ENCODE measurements around the gene TRIP12.

The TRIP12 gene

GRCh38 chr2:229849073-229849472 is 72.7 kb downstream of the TRIP12 start:
- no peak overlapping the region for H3K27ac ChIP-seq (ENCODE audit: low read length)
- H3K9ac ChIP-seq (ENCODE audit: low read length) = no peak overlapping the region
- no peak overlapping the region for H3K4me2 ChIP-seq (ENCODE audit: low read depth, low read length)
- H3K27me3 ChIP-seq (replicated peaks; ENCODE audit: insufficient read depth, low read length) = no peaks in the 10 kb centered on the region
- H3F3A ChIP-seq (ENCODE audit: insufficient read depth, low read length) = no peaks in the 10 kb centered on the region
- H3K36me3 ChIP-seq (replicated peaks; ENCODE audit: insufficient read depth, low read length) = no peaks in the 10 kb centered on the region
- no peak for TF ChIP-seq EZH2phosphoT487 (IDR thresholded peaks at IDR 0.05; ENCODE audit: low read length)
- TF ChIP-seq EZH2 (optimal IDR thresholded peaks at IDR 0.05; ENCODE audit: low read depth, low read length) = no peak
- TF ChIP-seq CTCF (IDR thresholded peaks at IDR 0.05; ENCODE audit: low read length) = no peak
- H3K79me2 ChIP-seq (ENCODE audit: low read length) = peaks cover 6% of the 10 kb centered on the region
- H3K9me2 ChIP-seq (replicated peaks; ENCODE audit: insufficient read depth, low read length) = no peaks in the 10 kb centered on the region
- no peaks in the 10 kb centered on the region for H4K20me1 ChIP-seq (ENCODE audit: insufficient read depth, low read length)
- no peak overlapping the region for H2AFZ ChIP-seq (ENCODE audit: low read length)
- H3K4me3 ChIP-seq (ENCODE audit: low read length) = no peak overlapping the region
- 0 out of 2 replicates have a peak, but pooled peaks cover 4% of the 10 kb centered on the region for H3K4me1 ChIP-seq (ENCODE audit: low read length)
- DNase-seq = no peak
- H3K9me3 ChIP-seq (replicated peaks; ENCODE audit: insufficient read depth, low read length) = no peaks in the 10 kb centered on the region

- Histone ChIP-seq H3K9ac (ENCODE audit: low read length) (no peak overlapping the region), H3K9me3 (replicated peaks; ENCODE audit: insufficient read depth, low read length) (no peaks in the 10 kb centered on the region), H3K4me1 (ENCODE audit: low read length) (no peaks in the 10 kb centered on the region), H3K79me2 (ENCODE audit: low read length) (peaks cover 4% of the 10 kb centered on the region; the same call in 1 of the 2 replicates), H3K4me2 (ENCODE audit: low read depth, low read length) (no peak overlapping the region), H3K36me3 (replicated peaks; ENCODE audit: insufficient read depth, low read length) (no peaks in the 10 kb centered on the region), H3K4me3 (ENCODE audit: low read length) (no peak overlapping the region), H3K27me3 (replicated peaks; ENCODE audit: insufficient read depth, low read length) (no peaks in the 10 kb centered on the region), H3K9me2 (replicated peaks; ENCODE audit: insufficient read depth, low read length) (no peaks in the 10 kb centered on the region), H4K20me1 (ENCODE audit: insufficient read depth, low read length) (no peaks in the 10 kb centered on the region), H2AFZ (ENCODE audit: low read length) (no peak overlapping the region), H3F3A (ENCODE audit: insufficient read depth, low read length) (no peaks in the 10 kb centered on the region), H3K27ac (ENCODE audit: low read length) (no peak overlapping the region)
- DNase-seq = no peak
- TF ChIP-seq CTCF (IDR thresholded peaks at IDR 0.05; ENCODE audit: low read length) (no peak), EZH2phosphoT487 (IDR thresholded peaks at IDR 0.05; ENCODE audit: low read length) (no peak), EZH2 (optimal IDR thresholded peaks at IDR 0.05; ENCODE audit: low read depth, low read length) (no peak)
Measured at GRCh38 chr2:229843613-229844012, 78.2 kb downstream of the TRIP12 start.

- Histone ChIP-seq H3K4me1 (ENCODE audit: low read length) (no peaks in the 10 kb centered on the region), H4K20me1 (ENCODE audit: insufficient read depth, low read length) (no peaks in the 10 kb centered on the region), H3K9me2 (replicated peaks; ENCODE audit: insufficient read depth, low read length) (no peaks in the 10 kb centered on the region), H3K4me2 (ENCODE audit: low read depth, low read length) (no peak overlapping the region), H3K4me3 (ENCODE audit: low read length) (no peak overlapping the region), H3K36me3 (replicated peaks; ENCODE audit: insufficient read depth, low read length) (no peaks in the 10 kb centered on the region), H3K27ac (ENCODE audit: low read length) (no peak overlapping the region), H3K9me3 (replicated peaks; ENCODE audit: insufficient read depth, low read length) (no peaks in the 10 kb centered on the region), H3K79me2 (ENCODE audit: low read length) (0 out of 2 replicates have a peak, but pooled peaks cover 3% of the 10 kb centered on the region), H3F3A (ENCODE audit: insufficient read depth, low read length) (no peaks in the 10 kb centered on the region), H3K9ac (ENCODE audit: low read length) (no peak overlapping the region), H3K27me3 (replicated peaks; ENCODE audit: insufficient read depth, low read length) (no peaks in the 10 kb centered on the region), H2AFZ (ENCODE audit: low read length) (no peak overlapping the region)
- TF ChIP-seq EZH2phosphoT487 (IDR thresholded peaks at IDR 0.05; ENCODE audit: low read length) (no peak), CTCF (IDR thresholded peaks at IDR 0.05; ENCODE audit: low read length) (no peak), EZH2 (optimal IDR thresholded peaks at IDR 0.05; ENCODE audit: low read depth, low read length) (no peak)
- DNase-seq = no peak
Measured at GRCh38 chr2:229838729-229839128, 83.1 kb downstream of the TRIP12 start.

Measured in MM.1S (cell line).